ENCODE measurements around the gene C6orf15.

GRCh38 chr6:31149827-31150447, 37.6 kb upstream of the C6orf15 start:
- no peak for TF ChIP-seq CTCF (IDR thresholded peaks at IDR 0.05; ENCODE audit: poor library complexity, severe bottlenecking)
- no peak for TF ChIP-seq TAF1 (IDR thresholded peaks at IDR 0.05; ENCODE audit: low read depth)
- TF ChIP-seq REST (IDR thresholded peaks at IDR 0.05; ENCODE audit: borderline replicate concordance) = no peak
- TF ChIP-seq EZH2 (IDR thresholded peaks at IDR 0.05; ENCODE audit: borderline replicate concordance, insufficient read depth, low read length, poor library complexity, severe bottlenecking) = no peak
- TF ChIP-seq EP300 (conservative IDR thresholded peaks at IDR 0.05; ENCODE audit: poor library complexity, severe bottlenecking) = no peak
- no peak for TF ChIP-seq POLR2AphosphoS5 (IDR thresholded peaks at IDR 0.05)
- TF ChIP-seq MXI1 (conservative IDR thresholded peaks at IDR 0.05; ENCODE audit: poor library complexity, severe bottlenecking) = no peak
- TF ChIP-seq SMC3 (conservative IDR thresholded peaks at IDR 0.05; ENCODE audit: poor library complexity) = no peak
- TF ChIP-seq RAD21 (conservative IDR thresholded peaks at IDR 0.05) = no peak
